LNCAP (cell line): Measurements from ENCODE around the gene KEL.

Experiments used
- TF ChIP-seq, protein P1 (sequence below): fragments of 450-650 bp; IDR thresholded peaks from 2 replicates; pipeline ENCODE4 v1.5.1; 2017; ENCODE audit warnings: mild to moderate bottlenecking

The KEL gene

DNA sequence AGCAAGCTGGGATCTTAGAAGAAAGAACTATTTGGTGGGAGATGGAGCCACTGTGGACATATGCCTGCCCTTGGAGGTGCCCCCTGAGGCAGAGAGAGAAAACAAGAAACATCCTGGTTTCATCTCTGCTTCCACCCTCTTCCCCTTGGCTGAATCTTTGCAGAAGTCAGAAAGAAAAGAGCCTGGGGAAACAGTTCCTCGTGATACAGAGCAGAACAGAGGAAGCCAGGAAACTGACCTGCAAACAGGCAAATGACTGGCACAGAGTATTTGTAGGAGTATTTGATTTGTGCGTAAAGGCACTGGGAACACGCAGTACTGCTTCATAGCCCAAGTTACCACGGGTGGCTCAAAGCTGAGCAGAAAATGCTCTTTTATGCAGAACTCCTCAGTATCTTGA lies 7.0 kb upstream of the KEL start:
- TF ChIP-seq, protein P1, sequence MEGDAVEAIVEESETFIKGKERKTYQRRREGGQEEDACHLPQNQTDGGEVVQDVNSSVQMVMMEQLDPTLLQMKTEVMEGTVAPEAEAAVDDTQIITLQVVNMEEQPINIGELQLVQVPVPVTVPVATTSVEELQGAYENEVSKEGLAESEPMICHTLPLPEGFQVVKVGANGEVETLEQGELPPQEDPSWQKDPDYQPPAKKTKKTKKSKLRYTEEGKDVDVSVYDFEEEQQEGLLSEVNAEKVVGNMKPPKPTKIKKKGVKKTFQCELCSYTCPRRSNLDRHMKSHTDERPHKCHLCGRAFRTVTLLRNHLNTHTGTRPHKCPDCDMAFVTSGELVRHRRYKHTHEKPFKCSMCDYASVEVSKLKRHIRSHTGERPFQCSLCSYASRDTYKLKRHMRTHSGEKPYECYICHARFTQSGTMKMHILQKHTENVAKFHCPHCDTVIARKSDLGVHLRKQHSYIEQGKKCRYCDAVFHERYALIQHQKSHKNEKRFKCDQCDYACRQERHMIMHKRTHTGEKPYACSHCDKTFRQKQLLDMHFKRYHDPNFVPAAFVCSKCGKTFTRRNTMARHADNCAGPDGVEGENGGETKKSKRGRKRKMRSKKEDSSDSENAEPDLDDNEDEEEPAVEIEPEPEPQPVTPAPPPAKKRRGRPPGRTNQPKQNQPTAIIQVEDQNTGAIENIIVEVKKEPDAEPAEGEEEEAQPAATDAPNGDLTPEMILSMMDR, result no peak

DNA sequence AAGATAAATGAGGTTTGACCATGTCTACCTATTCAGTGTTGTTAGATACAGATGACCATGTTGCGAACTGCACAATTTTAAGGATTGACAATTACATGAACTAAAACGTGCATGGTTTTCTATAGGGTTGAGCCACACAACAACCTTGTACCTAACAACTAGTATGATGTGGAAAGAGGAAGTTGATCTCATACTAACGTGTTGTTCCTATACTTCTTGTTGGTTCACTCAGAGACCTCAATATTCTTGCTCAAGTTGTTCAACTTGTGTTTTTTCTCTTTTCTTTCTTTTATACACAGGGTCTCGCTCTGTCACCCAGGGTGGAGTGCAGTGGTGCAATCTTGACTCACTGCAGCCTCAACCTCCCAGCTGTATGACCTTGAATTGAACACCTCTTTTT lies 6.1 kb upstream of the KEL start:
- TF ChIP-seq, protein P1, result no peak

DNA sequence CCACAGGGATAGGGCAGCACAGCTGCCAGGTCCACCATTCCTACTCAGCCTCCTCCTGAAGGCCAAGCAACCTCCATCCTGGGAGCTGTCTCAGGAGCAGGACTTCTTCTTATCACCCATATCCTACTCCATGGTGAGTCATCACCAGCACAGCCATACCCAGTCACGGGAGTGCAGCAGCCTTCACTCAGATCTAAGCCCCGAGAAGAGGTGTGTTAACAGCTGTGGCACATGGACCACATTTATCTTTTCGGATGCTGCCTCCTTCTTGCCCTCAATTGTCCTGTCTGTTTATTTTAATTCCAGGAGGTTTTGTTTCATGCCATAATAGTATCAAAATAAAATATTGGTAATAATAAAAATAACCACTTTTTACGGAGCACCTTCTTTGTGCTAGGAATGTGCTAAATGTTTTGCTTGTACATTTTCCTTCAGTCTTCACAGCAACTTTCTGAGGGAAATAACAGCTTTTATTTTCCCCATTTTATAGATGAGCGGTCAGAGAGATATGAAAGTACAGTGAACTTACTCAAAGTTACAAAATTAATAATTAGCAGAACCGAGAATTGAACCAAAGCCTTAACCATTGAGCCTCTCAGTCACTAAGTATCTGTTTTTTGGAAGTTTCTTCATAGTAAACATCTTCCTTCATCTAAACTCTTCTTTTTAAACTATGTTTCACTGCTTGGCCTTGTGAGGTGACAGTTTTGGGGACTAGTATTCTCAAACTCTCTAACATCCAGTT lies 2.5 kb upstream of the KEL start:
- TF ChIP-seq, protein P1, result no peak

DNA sequence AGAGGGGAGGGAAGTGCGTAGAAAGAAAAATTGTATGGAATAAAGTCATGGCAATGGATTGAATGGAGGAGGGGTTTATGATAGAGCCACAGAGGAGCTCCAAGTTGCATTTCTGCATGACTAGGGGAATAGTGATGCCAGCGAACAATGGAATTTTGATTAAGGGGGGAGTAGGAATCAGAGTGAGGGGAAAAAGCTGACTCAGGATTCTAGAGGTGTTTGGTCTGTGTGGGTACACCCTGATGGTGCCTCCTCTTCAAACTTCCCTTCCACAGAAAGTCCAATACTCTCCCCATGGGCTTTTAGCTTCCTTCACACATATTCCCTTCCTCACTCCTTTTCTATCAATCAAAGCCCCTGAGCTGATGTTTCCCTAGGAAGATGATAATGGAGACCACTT lies 1.8 kb upstream of the KEL start:
- TF ChIP-seq, protein P1, result no peak

DNA sequence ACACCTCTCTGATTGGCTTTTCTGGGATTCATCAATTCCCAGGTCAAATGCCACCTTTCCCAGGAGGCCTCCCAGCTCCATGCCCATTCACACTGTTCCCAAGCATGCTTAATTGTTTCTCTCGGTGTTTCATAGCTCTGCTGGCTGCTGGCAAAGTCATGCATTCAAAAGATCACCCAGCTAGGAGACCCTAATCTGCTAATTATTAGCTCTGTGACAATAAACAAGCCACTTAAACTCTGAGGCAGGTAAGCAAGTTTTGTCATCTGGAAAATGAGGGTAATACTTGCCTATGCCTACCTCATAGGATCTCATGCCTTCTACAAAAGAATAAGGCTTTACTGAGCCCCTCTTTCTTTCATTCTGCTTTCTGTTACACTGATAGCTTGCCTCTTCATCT lies 828 bp upstream of the KEL start:
- TF ChIP-seq, protein P1, result no peak

DNA sequence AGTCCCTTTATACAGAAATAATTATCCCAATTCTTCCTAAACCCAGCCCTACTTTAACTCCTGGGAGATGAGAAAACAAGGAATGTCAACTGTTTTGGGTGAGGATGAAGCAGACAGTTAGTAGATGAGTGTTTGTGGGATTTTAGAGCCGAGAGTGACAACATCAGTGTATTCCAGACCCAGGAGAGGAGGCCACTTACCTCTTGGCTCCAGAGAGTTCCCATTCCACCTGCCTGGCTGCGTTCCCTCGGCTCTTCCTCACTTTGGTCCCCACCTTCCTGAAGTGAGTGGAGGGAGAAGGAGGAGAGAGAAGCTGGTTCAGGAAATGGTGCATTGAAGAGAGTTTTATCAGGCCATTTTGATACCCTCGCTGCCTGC lies 579 bp downstream of the KEL start:
- TF ChIP-seq, protein P1, result no peak

DNA sequence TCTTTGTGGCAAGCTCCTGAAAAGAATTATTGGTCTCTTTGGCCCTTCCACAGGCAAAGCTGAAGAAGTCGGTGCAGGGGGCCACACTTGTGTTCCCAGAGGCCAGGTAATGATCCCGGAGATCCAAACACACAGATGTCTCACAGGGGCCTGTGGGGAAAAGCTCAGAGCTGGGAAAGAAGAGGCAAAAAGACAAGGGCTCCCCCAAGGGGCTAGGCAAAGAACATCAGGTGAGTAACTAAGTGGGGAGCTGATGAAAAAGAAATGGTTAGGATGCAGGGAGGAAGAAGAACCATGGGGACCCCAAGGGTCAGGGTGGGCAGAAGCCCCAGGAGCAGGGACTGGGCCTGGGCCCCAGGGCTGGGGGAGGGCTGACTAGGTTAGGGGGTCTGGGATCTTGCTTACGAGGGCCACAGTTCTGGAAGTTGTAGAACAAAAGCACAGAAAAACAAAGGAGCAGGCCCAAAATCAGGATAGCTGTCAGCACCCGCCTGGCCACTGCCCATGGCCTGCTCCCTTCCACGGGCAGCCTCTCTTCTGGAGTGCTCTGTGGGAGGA lies 1.1 kb downstream of the KEL start:
- TF ChIP-seq, protein P1, result peak; percentile 48

DNA sequence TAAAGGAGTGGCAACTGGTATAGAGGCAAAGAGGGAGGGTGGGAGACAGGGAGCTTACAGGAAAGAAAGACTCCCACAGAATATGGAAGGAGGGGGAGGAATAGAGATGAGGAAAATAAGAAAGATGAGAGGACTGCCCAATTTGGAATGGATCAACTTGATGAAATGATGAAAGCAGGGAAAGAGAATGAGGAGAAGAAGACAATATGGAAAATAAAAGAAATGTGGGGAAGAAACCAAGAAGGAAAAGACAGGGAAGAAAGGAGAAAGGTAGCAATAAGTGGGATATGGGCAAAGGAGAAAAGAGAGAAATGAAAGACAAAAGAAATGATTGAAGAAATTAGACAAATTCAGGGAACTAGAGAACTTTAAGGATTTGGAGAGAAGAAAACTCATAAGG lies 3.0 kb downstream of the KEL start:
- TF ChIP-seq, protein P1, result no peak
